Urothelium cell line (cell line): ENCODE measurements around the gene SPATS1.

ENCODE experiments used
- DNase-seq: peaks from one replicate; pipeline ENCODE4 v3.0.0; 2011; ENCODE audit warnings: low spot score, mixed read lengths
- FAIRE-seq: peaks from 2 replicates; lab custom pipeline; 2011; peaks lifted over from hg19 to GRCh38; lab: Jason Lieb, UNC

Gene SPATS1, protein sequence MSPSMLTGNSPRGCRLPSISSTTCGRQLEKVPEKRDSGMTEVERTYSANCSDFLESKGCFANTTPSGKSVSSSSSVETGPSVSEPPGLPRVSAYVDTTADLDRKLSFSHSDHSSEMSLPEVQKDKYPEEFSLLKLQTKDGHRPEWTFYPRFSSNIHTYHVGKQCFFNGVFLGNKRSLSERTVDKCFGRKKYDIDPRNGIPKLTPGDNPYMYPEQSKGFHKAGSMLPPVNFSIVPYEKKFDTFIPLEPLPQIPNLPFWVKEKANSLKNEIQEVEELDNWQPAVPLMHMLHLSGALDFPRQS

DNA sequence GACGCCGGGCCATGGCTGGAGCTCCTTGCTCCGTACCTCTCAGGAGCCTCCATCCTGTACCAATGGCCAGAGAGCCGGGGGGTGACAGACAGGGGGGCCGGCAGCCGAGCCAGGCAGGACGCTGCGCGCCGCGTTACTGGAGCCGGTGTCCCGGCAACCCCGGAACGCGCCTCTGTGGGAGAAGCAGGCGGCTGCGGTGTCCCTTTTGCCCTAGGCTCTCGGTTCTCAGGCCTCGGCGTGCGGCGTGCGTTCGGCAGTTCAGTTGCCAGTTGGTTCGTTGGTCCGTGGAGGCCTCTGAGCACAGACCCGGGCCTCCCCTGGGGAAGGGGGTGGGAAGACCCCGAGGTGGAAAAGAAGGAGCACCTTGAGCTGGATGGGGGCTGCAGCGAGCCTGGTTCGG, at the start of gene SPATS1:
Gene SPATS1, plus strand, starts transcription at position 162 of the 400 bp plus-strand sequence. CDS start 446 bp downstream, outside the sequence.
- no peak for FAIRE-seq

DNA sequence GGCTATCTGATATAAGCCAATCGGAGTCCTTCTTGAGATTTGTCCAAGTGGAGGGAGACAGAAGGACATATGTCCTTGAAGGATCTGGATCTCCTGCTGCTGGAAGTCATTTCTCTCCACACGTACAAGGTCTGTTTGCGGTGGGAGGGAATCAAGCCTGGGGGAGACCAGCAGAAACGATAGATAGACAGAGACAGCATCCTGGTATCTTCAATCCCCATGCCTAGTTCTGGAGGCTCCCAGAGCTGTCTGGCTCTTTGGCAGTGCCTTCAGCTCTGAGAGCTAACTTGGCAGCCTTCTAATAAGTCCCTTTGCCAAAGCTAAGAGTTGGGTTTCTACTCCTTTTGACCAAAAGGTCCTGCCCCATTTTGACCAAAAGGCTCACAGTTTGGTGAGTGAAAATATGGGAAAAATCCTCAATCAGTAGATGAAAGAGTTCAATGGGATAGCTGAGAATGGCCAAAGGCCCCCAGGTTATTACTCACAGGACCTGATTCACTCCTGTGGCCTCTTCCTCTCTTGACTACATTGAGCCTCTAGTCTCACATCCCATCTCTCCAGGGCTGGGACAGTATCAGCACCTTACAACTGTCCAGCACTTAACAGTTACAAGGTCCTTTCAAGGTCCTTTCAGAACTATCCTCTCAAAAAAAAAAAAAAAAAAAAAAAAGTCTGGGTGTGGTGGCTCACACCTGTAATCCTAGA, 49.6 kb upstream of the SPATS1 start:
- DNase-seq (no peak), FAIRE-seq (no peak)

More for the DNA sequence above, at the start of gene SPATS1:
- DNase-seq = no peak

DNA sequence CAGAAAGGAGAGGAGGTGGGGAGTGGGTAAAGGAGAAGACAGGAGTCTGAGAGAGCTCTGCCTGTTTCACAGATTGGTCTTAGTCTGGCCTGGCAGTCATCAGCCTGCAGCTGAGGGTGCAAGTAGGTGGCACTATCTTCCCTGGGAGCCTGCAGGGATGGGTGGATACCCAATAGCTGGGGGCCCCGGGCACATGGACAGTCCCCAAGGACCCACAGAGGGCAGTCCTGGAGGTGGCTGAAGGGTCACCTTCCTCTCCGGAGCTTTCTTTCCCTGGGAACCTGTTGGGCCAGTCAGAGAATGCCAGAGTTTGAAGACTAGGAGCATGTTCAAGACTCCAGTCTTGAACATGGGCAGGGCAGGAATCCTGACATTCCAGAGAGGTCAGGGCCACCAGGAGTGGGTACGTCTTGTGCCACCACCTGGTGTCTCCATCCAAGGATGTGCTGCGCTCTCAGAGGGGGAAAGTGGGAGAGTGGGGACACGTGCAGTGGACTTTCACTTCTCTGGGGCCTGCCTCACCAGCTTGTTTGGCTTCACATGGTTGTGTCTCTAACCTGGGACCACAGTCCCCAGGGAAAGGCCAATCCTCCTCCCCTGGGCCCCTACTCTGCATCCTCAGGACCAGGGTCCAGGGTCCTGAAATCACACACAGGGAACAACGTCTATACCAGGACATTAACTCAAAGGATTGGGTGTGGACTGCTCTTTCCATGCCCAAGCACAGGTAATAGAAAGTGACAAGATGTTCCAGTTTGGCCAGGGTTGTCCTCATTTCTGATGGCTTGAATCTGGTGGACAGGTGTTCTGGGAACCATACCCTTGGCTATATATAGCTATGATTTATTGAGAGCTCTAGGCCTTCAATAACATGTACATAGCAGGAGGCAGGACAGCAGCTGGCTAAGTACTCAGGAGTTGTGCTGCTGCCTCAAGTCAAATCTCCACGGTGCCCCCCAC, 47.3 kb upstream of the SPATS1 start:
- FAIRE-seq = no peak
- no peak for DNase-seq

DNA sequence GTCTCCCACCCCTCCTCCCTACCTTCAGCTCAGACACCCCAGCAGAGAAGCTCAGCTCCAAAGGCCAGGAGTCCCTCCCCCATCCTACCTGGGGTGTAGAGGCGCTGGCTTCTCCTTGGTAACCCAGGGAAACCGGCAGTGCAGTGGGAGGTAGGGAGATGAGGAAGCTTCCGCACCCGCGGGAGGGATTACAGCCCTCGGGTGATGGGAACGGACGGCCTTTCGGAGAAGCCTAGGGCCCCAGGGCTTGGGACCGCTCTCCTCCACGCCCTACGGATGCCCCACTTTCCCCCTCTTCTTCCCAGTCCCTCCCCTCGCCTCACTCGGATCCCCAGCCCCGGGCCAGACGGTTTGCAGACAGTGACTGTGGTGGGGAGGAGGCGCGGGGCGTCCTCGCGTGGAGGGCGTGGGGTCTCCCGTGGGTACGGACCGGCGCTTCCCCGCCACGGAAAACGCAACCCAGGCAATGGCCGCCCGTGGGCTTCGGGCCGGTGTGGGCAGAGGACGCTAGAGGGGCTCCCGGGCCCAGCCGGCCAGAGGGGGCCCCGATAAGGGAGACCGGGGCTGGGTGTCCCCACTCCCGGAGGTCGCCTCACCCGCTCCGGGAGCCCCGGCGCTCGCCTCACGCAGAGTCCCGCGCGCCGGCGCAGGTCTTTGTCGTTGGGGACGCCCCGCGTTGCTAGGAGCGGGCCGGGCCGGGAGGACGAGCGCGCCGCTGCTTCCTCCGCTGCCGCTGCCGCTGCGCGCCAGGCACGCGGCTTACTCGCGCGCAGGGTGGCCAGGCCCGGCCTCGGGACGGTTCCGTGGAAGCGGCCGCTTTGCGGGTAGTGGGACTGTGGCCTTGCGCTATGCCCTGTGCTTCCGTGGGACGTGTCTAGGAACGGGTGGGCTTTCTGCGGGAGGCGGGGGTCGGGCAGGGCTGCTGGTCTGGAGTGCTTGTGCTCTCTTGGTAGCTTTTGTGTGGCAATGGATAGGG, 45.1 kb upstream of the SPATS1 start:
- DNase-seq (no peak), FAIRE-seq (no peak)

DNA sequence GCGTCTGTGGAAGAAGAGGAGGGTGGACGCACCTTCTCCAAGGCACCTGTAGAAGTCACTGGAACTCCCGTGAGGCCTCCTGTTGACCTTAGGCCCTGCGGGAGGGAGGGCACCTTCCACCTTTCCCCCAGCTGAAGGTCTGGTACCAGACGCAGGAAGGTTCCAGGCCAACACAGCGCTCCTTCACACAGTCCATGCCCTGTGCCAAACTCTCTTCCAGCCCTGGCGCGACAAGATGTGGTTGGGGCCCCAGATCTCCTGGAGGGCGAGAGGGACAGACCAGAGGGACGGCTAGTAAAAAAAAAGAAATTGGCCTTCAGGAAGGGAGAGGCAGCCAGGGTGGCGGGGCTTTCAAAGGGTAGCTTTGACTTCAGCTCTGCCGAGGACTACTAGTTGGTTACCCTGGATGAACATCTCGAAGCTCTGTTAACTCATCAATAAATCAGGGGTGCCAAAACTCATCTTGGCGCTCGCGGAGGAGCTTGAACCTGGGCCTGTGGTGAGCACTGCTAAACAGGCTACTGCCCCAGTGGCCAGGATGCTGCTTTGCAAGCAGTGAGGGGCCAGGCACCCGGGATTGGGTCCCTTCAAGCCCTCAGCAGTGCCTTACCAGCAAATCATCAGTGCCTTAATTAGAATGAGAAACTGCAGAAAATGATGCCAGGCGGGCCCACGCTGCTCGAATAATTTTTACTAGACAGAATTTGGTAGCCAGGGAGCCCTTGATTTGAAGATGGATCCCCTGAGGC, 44.2 kb upstream of the SPATS1 start:
- no peak for DNase-seq
- FAIRE-seq = no peak

DNA sequence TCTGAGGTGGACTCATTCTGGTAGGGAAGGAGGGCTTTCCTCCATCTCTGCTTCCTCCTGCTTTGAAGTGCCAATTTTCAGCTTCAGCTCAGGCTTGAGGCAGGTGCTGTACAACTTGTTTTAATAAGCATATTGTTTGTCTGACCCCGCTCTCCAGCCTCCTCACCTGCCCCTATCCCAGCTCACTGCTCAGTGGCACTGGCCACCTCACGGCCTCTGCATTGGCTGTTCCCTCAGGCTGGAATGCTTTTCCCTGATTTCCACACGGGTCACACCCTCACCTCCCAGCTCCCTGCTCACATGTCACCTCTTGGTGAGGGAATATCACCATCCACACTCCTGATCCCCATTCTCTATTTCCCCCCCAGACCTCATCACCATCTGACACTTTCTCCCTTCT, 43.6 kb upstream of the SPATS1 start:
- FAIRE-seq = no peak

DNA sequence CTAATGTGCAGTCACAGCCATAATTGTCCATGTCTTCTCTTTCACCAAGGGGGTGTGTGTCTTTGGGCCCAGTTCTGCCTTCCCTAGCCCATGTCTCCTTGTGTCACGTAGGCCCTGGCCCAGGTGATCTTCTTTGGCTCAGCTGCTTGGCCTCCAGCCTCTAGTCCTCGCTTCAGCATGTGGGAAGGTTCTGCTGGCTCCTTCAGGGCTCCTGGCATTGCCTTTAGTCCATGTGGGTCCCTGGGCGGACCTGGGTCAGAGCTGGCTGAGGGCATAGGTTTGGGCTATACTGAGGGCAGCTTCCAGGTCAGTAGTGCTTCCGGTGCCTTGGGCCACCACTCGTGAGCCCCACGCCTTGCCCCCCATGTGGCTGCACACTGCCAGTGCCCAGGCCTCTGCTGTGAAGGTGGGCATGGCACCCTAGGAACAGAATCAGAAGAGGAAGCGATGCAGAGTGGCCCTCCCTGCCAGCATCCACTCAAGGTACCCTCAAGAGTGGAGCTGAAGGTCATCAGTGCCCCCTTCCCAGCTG, 42.1 kb upstream of the SPATS1 start:
- no peak for FAIRE-seq
- DNase-seq = no peak

More for the DNA sequence above, 43.6 kb upstream of the SPATS1 start:
- no peak for DNase-seq

DNA sequence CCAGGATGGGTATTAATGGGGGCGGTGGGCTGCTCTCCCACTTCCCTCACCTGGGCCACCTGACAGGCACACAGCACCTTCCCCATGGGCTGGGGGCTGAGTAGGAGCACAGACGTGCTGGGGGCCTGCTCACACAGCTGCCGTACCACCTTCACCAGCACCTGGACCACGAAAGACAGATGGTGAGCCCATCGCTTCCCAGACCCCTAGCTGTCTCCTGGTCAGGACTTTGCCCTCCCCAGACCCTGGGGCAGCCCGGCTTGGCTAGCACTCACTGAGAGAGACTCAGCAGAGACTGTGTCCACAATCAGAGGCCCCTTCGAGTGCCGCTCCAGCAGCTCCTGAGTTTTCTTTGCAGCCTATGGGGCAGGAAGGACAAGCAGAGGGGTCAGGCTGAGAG, 41.3 kb upstream of the SPATS1 start:
- no peak for DNase-seq
- no peak for FAIRE-seq

DNA sequence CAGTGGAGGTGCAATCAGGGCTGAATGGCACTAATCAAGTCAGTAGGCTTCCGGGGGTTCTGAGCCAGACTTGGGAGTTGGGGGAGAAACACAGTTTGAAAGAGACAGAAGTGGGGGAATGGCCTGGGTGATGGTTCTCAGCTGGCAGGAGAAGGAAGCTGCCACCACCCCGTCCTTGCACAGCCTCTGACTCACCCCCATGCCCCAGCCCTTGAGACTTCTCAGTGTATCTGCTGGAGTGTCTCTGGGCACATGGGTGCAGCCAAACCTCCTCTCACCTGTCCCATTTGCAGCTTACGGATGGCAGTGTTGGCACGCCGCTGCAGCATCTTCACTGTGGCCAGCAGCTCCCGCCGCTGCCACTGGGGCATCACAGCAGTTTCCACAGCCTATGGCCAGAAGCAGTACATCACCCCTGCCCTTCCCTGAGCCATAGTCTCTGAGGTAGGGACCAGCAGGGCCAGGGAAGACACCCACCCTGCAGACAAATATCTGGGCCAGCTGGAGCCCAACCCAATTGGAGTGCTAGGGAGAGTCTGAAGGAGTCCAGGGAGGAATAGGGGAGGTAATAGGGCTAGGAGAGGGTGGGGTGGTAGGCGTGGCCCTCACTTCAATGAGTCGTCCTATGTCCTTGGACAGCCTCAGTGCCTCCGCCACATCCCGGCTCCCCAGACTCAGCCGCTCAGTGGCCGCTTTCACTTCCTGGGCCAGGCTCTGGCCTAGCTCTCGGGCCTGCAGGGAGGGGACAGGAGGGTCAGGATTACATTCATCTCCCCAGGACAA, 40.5 kb upstream of the SPATS1 start:
- FAIRE-seq = no peak
- DNase-seq = no peak

DNA sequence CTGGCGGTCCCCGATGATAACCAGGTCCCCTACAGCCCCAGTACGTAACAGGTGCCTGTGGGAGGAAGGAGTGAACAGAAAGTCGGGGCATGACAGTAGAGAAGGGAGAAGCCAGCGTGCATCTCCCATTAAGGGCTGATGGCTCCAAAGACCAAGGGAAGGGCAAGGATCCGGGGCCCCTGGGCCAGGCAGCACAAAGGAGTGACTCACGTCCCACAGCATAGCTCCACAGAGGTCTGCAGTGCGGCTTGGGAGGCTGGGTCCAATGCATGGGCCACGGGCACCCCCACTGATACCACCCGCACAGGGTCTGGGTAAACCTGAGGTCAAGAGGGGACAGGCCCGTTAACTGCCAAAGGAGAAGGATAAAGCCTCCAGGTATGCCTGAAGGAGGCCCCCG, 39.6 kb upstream of the SPATS1 start:
- FAIRE-seq (no peak), DNase-seq (no peak)

DNA sequence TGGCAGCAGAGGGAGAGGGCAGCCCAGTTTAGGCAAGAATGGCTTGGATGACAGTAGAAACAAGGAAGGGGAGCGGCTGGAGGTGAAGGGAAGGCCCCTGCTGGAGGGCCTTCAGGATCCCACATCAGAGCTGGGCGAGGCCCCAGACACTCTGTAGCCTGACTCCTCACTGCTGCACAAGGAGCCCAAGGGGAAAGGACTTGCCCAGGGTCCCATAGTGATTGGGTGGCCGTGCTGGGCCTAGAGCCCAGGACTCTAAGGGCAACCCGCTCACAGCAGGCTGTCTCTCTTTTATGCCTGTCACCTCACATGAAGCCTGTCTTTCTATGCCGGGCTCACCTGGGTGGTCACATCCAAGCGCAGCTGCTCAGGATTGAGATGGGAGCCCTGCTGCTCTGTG, 38.6 kb upstream of the SPATS1 start:
- FAIRE-seq (no peak), DNase-seq (no peak)

DNA sequence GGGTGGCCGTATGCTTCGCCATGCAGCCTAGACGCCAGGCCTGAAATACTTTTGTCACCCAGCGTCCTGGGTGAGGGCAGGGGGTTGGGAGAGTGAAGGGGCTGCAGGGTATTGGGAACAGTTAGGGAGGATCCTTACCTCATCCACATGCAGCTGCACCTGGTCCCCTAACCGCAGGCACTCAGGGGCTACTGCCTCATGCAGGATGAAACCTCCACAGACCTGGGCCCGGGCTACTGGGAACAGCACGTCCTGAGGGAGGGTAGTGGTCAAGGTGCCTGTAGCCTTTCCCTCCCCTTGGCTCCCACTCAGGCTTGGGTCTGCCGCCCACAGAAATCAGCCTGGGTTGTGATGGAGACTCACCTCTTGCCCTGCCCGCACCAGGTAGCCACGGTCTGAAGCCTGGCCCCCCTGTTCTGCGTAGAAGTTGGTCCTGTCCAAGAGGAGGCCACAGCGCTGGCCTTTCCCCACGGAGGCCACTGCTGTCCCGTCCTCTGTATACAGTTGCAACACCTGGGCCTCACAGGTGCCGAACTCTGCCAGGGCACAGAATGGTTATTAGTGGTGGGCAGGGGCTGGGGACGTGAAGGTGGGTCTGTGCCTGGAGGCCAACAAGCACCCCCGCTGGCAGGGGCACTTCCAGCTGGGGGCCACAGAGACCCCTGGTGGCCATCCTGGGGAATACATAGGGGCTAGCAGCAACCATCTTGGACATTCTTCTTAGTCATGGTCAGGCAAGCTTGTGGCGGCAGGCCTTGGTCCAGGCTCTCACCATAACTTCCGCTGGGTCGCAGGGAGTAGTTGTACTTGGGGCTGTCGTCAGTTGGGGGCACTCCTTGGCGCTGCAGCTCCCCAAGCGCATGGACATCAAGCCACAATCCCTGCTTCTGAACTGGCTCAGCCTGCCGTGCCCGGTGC, 37.9 kb upstream of the SPATS1 start:
- FAIRE-seq = no peak
- DNase-seq = peak; percentile 61

DNA sequence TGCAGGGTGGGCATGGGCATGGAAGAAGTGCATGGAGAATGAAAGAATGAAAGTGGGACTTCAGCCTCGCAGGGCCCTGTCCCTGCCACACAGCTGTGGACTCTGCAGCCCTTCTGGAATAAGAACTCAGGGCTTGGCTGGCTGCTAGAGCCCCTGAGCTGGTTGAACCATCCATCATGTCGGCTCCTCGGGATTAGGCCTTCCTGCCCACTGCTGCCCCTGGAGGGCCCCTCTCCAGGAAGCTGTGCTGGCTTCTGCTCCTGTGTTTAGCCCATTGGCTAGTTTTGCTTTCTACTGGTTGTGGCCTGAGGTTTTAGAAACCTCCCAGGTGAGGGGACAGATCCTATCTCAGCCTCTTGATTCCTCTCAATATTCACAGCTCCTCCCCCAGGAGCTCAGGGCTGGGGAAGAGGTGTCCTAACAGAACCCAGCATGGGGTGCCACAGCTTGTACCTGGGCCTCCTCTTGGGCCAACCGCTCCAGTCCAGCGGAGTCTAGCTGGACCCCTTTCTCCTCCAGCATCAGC, 37.2 kb upstream of the SPATS1 start:
- FAIRE-seq (no peak), DNase-seq (no peak)

DNA sequence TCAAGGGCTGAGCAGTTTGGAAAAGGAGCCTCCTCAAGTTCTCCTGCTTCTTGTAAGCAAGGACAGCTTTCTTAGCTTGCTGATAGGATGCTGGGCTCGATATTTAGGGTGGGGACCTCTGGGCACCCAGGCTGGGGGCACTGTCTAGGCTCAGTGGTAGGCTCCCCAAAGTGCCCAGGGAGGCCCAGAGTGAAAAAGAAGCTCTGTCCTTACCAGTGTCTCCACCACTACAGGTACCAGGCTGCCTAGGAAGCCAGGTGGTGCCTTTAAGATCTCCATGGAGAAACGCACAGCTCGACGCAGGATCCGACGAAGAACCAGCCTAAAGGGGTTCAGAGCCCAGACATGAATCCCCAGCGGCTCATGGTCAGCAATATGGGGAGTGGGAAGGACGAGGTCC, 35.7 kb upstream of the SPATS1 start:
- no peak for DNase-seq
- FAIRE-seq = no peak

DNA sequence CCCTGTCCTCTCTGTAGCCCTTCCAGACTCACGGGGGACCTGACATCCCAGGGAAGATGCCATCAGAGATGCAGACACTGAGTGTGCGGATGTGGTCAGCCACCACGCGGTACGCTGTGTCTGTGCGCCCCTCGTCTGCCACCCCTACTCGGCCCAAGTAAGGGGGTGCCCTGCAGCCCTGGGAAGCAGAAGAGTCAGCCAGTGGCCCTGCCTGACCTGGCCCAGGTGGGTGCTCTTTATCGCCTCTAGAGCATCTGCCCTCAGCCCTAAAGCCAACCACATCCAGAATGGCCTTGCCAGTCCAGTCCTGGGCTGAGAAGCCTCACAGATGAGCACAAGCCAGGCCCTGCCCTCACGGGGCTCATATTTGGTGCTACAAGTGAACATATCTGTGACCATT, 35.2 kb upstream of the SPATS1 start:
- DNase-seq (no peak), FAIRE-seq (no peak)

DNA sequence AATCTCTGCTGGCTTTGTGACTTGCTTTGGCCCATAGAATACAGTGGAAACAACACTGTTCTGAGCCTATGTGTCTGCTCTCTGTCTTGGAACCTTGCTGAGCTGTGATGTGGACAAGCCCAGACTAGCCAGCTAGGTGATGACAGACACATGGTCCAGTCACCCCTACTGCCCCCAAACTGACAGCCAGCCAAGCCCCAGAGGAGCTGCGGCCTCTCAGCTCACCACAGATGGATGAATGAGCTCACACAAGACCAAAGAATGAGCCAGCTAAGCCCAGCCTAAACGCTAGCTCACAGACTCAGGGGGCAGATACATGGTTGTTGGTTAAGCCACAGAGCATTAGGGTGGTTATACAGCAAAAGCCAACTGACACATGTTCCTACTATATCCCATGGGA, 33.4 kb upstream of the SPATS1 start:
- no peak for DNase-seq
- no peak for FAIRE-seq

DNA sequence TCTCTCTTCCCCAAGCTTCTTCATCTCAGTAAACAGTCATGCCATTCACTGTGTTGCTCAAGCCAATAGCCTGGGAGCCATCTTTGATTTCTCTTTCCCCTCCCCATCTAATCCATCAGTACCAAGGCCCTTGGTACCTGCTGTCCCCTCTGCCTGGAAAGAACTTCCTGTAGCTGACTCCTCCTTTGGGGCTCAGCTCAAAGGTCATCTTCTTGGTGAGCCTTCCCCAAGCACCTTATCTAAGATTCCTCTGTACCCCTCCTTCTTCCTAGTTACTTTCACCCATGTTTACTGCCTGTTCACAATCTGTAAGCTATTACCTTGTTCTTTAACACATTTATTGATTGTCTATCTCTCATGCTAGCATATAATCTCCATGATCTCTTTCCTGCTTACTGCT, 32.8 kb upstream of the SPATS1 start:
- DNase-seq (no peak), FAIRE-seq (no peak)
